Measurements from ENCODE around the gene BBS2.

GRCh38 chr16:56483394-56483793 is 36.4 kb downstream of the BBS2 start:
- TF ChIP-seq CTCF (IDR thresholded peaks at IDR 0.05 in 8 of 11, conservative IDR thresholded peaks at IDR 0.05 in 3 of 11) = no peak
- TF ChIP-seq POLR2AphosphoS5 (IDR thresholded peaks at IDR 0.05) = no peak
- TF ChIP-seq POLR2A (IDR thresholded peaks at IDR 0.05) = no peak
